ENCODE measurements around the gene DESI1. TPM values are rescaled to one million over a fixed set of nuclear protein-coding genes. Genes with fewer than 3 reads are reported as not detected.
A peak's percentile ranks its signal among the peaks of the same experiment; 100 is the strongest.

DESI1 gene
- total RNA-seq, 1 donor from 2014 or later = 29.5 TPM

DNA sequence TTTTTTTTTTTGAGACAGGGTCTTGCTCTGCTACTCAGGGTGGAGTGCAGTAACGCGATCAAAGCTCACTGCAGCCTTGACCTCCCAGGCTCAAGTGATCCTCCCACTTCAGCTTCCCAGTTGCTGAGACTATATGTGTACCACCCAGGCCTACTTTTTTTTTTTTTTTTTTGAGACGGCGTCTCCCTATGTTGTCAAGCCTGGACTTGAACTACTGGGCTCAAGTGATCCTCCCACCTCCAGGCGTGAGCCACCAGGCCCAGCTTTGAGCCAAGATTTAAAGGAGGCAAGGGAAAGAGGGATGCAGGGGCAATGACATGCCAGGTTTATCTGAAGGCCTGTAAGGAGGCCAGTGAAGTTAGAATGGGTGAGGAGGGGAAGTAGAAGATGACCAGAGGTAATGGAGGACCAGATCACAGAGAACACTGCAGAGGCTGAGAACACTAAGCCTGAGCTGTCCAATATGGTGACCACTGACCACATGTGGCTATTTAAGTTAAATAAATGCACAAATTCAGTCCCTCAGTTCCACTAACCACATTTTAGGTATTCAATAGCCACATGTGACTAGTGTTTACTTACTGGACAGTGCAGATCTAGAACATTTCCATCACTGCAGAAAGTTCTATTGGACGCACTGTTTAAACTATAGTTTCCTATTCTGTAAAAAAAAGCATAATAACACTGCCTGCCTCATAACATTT lies 8.1 kb downstream of the DESI1 start:
- Histone ChIP-seq H3K4me1 (no peaks in the 10 kb centered on the region), H3K27me3 (no peaks in the 10 kb centered on the region), H3K36me3 (peaks cover 9% of the 10 kb centered on the region), H3K9me3 (no peaks in the 10 kb centered on the region), H3K4me3 (no peak overlapping the region), H3K27ac (no peak overlapping the region)
- intact Hi-C loops (cut with DNase I) = no loop called here
- DNase-seq (peak; percentile 16), ATAC-seq (no peak)
- TF ChIP-seq, protein P1, sequence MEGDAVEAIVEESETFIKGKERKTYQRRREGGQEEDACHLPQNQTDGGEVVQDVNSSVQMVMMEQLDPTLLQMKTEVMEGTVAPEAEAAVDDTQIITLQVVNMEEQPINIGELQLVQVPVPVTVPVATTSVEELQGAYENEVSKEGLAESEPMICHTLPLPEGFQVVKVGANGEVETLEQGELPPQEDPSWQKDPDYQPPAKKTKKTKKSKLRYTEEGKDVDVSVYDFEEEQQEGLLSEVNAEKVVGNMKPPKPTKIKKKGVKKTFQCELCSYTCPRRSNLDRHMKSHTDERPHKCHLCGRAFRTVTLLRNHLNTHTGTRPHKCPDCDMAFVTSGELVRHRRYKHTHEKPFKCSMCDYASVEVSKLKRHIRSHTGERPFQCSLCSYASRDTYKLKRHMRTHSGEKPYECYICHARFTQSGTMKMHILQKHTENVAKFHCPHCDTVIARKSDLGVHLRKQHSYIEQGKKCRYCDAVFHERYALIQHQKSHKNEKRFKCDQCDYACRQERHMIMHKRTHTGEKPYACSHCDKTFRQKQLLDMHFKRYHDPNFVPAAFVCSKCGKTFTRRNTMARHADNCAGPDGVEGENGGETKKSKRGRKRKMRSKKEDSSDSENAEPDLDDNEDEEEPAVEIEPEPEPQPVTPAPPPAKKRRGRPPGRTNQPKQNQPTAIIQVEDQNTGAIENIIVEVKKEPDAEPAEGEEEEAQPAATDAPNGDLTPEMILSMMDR (IDR thresholded peaks at IDR 0.05) = no peak

DNA sequence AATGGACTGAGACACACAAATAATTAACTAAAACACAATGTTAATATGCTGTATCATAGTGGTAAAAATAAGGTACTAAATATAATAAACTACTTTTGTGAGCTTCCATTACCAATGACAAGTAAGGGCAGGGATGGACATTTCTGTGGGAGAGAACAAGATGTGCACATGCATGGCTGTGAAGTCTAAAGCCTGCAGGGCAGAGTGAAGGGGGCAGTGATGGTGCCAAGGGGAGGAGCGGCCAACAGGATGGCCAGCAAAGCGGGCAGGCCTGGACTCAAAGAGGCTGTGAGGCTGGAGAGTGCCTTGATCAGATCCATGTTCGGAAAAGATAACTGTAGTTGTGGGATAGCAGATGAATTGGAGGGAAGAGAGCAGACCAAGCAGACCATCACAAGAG lies 12.5 kb downstream of the DESI1 start:
- Histone ChIP-seq H3K27me3 (no peaks in the 10 kb centered on the region), H3K27ac (no peak overlapping the region), H3K9me3 (no peaks in the 10 kb centered on the region), H3K4me1 (no peaks in the 10 kb centered on the region), H3K36me3 (peaks cover 48% of the 10 kb centered on the region), H3K4me3 (no peak overlapping the region)
- DNase-seq (no peak), ATAC-seq (no peak)
- intact Hi-C loops (cut with DNase I) = no loop called here
- TF ChIP-seq, protein P1 (IDR thresholded peaks at IDR 0.05) = no peak

DNA sequence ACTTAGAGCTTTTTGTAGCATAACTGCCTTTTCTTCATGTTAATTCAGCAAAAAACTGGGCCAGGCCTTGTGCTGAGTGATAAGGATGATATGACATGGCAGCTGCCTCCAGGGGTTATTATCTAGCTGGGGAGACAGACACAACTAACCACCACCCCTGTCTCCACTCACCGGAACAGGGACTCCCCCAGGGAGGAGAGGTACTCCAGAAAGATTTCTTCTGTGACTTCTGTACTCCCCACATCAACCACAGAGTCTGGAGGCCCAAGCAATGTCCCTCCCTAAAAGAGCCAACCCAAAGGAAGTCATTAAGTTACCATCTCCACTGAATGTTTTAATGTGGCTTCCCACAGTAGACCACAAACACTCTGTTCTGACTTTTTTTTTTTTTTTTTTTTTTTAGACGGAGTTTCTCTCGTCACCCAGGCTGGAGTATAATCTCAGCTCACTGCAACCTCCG lies 16.9 kb downstream of the DESI1 start:
- peaks cover 89% of the 10 kb centered on the region for H3K36me3 ChIP-seq
- TF ChIP-seq, protein P1 (IDR thresholded peaks at IDR 0.05) = no peak
- intact Hi-C loops (cut with DNase I) = no loop called here
- DNase-seq (no peak), ATAC-seq (no peak)
- H3K9me3 ChIP-seq = no peaks in the 10 kb centered on the region
- no peak overlapping the region for H3K4me3 ChIP-seq
- H3K27ac ChIP-seq = no peak overlapping the region
- H3K27me3 ChIP-seq = no peaks in the 10 kb centered on the region
- H3K4me1 ChIP-seq = no peaks in the 10 kb centered on the region

DNA sequence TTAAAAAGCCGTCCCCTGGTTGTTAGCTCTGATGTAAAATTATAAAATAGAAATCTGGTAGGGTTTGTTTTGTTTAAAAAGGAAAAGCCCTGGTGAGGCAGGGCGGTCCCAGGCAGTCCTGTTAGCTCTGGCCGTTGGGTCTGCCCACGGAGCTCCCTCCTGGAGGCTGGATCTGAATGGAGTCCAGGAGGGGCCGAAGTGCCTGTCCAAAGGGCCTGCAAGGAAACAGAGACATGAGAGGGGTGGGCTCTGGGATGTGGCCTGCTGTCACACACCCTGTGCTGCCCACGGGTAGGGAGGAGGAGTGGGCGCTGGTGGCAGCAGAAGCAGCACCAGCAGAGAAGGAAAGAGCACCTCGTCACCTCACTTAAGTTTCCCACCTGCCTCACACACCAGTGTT lies 19.9 kb downstream of the DESI1 start:
- Histone ChIP-seq H3K27me3 (no peaks in the 10 kb centered on the region), H3K27ac (no peak overlapping the region), H3K4me3 (no peak overlapping the region), H3K4me1 (no peaks in the 10 kb centered on the region), H3K36me3 (peaks cover 62% of the 10 kb centered on the region), H3K9me3 (no peaks in the 10 kb centered on the region)
- DNase-seq = no peak
- TF ChIP-seq, protein P1 (IDR thresholded peaks at IDR 0.05) = no peak
- no peak for ATAC-seq
- intact Hi-C loops (cut with DNase I) = no loop called here

DNA sequence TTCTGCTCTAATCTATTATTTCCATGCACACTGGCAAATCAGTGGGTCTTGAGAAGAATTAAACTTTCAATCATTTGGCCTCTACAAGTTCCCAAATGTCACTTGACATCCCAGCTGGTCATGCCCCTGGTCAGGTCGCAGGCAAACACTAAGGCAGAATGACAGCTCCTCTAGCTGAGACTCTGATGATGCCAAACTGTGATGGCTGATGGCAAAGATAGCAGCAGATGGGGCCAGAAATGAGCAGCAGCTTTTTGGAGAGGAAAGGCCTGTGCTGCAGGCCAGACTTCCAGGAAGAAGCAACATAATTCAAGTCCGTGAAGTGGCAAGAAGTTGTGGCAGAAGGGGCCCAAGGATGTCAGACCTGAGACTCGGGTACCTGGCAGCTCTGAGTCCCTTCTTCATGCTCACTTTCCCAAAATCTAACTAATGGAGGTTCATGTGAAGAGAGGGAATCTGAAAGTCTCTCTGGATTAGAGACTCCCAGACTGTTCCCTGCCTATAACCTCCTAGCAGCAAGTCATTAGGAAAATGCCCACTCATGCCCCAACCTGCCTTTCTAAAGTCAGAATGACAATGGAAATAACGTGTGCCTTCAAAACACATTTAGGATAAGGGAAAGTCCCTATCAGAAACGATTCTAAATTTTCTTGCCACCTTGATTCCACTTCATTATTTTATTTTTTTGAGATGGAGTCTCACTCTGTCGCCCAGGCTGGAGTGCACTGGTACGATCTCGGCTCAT lies 21.8 kb downstream of the DESI1 start:
- no peak for ATAC-seq
- intact Hi-C loops (cut with DNase I) = loop anchor here (10.0 kb wide), 1 partner anchor 194 kb away; no protein-coding TSS in a partner anchor
- H3K27me3 ChIP-seq = no peaks in the 10 kb centered on the region
- H3K36me3 ChIP-seq = peaks cover 43% of the 10 kb centered on the region
- TF ChIP-seq, protein P1 (IDR thresholded peaks at IDR 0.05) = no peak
- H3K9me3 ChIP-seq = no peaks in the 10 kb centered on the region
- no peaks in the 10 kb centered on the region for H3K4me1 ChIP-seq
- no peak overlapping the region for H3K4me3 ChIP-seq
- DNase-seq = peak; percentile 22
- H3K27ac ChIP-seq = no peak overlapping the region

All from upper lobe of right lung (tissue), 1 donor.